Uterus (tissue), 4 donors: ENCODE results near the gene ZNF687. TPM values are rescaled to one million over a fixed set of nuclear protein-coding genes. Genes with fewer than 3 reads are reported as not detected.

Experiments used
- DNase-seq, 2 donors: peaks; one replicate each; pipeline ENCODE4 v3.0.0-alpha.2; 2019 to 2020
- H3K27ac ChIP-seq, 2 donors: fragments of 200-600 bp; sonication (generic); 1 replicate in 1 of 2; 2 replicates in 1 of 2; pipeline ENCODE4 v1.5.1; 2016 to 2018
- H3K27me3 ChIP-seq, 2 donors: fragments of 200-600 bp; sonication (generic); one replicate each; pipeline ENCODE4 v1.5.1; 2018 to 2019; ENCODE audit warnings: control low read depth in 1 of 2
- H3K36me3 ChIP-seq, 2 donors: fragments of 200-600 bp; sonication (generic); one replicate each; pipeline ENCODE4 v1.5.1; 2019; ENCODE audit warnings: control low read depth in 1 of 2
- H3K4me1 ChIP-seq, 2 donors: fragments of 200-600 bp; sonication (generic); one replicate each; pipeline ENCODE4 v1.5.1; 2018 to 2019; ENCODE audit warnings: control low read depth in 1 of 2
- H3K4me3 ChIP-seq, 2 donors: fragments of 200-600 bp; sonication (generic); 1 replicate in 1 of 2; 2 replicates in 1 of 2; pipeline ENCODE4 v1.5.1; 2018 to 2019; ENCODE audit warnings: mild to moderate bottlenecking in 1 of 2
- H3K9me3 ChIP-seq, 2 donors: fragments of 200-600 bp; sonication (generic); one replicate each; pipeline ENCODE4 v1.5.1; 2019; ENCODE audit warnings: control low read depth in 1 of 2
- CTCF ChIP-seq, 4 experiments: fragments of 200-600 bp in 2 of 4; fragments of 450-650 bp in 2 of 4; sonication (generic) in 2 of 4; IDR thresholded peaks; one replicate each; pipeline ENCODE4 v1.5.1; 2016 to 2019; ENCODE audit warnings: antibody characterized with exemption in 4 of 4, mild to moderate bottlenecking in 2 of 4, moderate library complexity in 1 of 4
- POLR2A ChIP-seq, 2 donors: fragments of 450-650 bp; IDR thresholded peaks; one replicate each; pipeline ENCODE4 v1.6.1; 2016; ENCODE audit warnings: antibody characterized with exemption in 2 of 2, mild to moderate bottlenecking in 1 of 2, moderate library complexity in 1 of 2
- intact Hi-C: fragments of 100-400 bp; cut with DNase I; formaldehyde crosslinking; loops from one replicate; pipeline ENCODE4 v1.15.1; 2023; ENCODE audit warnings: low total_unique reads
- total RNA-seq, 4 donors: library from RNA; depleted of rRNA in 3 of 4; stranded (reverse); fragments of >200 nt in 3 of 4; gene quantifications; one replicate each; pipeline versions ENCODE4 v1.1.0 to v1.2.4, GENCODE V29; 2014 to 2023
- donor health status: DM: yes; HTN: yes; CAD: no.

The ZNF687 gene
- total RNA-seq, 4 donors from 2014 or later, result 6.4 to 31.9 (median 10.9) TPM

GRCh38 chr1:151287767-151288500, 5.8 kb downstream of the ZNF687 start:
- DNase-seq, result no peak
- intact Hi-C loops, result no loop called here

DNA sequence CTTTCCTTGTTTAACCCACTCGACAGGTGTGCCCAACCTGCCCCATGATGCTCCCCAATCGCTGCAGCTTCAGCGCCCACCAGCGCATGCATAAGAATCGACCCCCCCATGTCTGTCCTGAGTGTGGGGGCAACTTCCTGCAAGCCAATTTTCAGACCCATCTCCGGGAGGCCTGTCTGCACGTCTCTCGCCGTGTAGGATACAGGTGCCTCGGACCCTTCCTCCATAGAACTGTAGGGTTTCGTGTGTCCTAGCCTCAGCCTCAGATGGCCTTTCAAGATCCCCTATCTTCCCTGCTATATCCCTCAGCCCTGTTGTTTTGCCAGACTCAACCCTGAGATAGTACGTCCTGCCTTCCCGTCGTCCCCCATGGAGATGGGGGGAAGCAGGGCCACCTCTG, 6.4 kb downstream of the ZNF687 start:
- no peak for TF ChIP-seq POLR2A (IDR thresholded peaks at IDR 0.05)
- Histone ChIP-seq H3K27me3 (no peaks in the 10 kb centered on the region), H3K4me1 (peaks cover 0 to 8% of the 10 kb centered on the region in 2 donors), H3K36me3 (no peaks in the 10 kb centered on the region), H3K4me3 (no peak overlapping the region), H3K9me3 (no peaks in the 10 kb centered on the region), H3K27ac (no peak overlapping the region)
- DNase-seq, result no peak
- intact Hi-C loops, result no loop called here

More at GRCh38 chr1:151287767-151288500, 5.8 kb downstream of the ZNF687 start:
- no peaks in the 10 kb centered on the region for H3K9me3 ChIP-seq
- peaks cover 0 to 11% of the 10 kb centered on the region in 2 donors for H3K4me1 ChIP-seq
- no peak overlapping the region for H3K27ac ChIP-seq
- no peaks in the 10 kb centered on the region for H3K27me3 ChIP-seq
- no peaks in the 10 kb centered on the region for H3K36me3 ChIP-seq
- no peak overlapping the region for H3K4me3 ChIP-seq
- TF ChIP-seq POLR2A (IDR thresholded peaks at IDR 0.05), result no peak
- no peak for TF ChIP-seq CTCF (IDR thresholded peaks at IDR 0.05)

GRCh38 chr1:151289080-151289935, 7.2 kb downstream of the ZNF687 start:
- Histone ChIP-seq H3K27me3 (no peaks in the 10 kb centered on the region), H3K4me1 (peaks cover 0 to under 1% of the 10 kb centered on the region in 2 donors), H3K4me3 (no peak overlapping the region), H3K27ac (no peak overlapping the region), H3K36me3 (no peaks in the 10 kb centered on the region), H3K9me3 (no peaks in the 10 kb centered on the region)
- no peak for TF ChIP-seq POLR2A (IDR thresholded peaks at IDR 0.05)
- TF ChIP-seq CTCF (IDR thresholded peaks at IDR 0.05), result no peak
- intact Hi-C loops, result no loop called here
- no peak for DNase-seq

GRCh38 chr1:151289991-151290708, 8.1 kb downstream of the ZNF687 start:
- Histone ChIP-seq H3K27ac (no peak overlapping the region), H3K36me3 (no peaks in the 10 kb centered on the region), H3K9me3 (no peaks in the 10 kb centered on the region), H3K4me3 (no peak overlapping the region), H3K27me3 (no peaks in the 10 kb centered on the region), H3K4me1 (no peaks in the 10 kb centered on the region)
- no peak for DNase-seq
- intact Hi-C loops, result loop anchor here (10.0 kb wide), 1 partner anchor 105 kb away; the partner anchor contains the start of gene PSMB4
- TF ChIP-seq CTCF (IDR thresholded peaks at IDR 0.05) (no peak), POLR2A (IDR thresholded peaks at IDR 0.05) (no peak)

DNA sequence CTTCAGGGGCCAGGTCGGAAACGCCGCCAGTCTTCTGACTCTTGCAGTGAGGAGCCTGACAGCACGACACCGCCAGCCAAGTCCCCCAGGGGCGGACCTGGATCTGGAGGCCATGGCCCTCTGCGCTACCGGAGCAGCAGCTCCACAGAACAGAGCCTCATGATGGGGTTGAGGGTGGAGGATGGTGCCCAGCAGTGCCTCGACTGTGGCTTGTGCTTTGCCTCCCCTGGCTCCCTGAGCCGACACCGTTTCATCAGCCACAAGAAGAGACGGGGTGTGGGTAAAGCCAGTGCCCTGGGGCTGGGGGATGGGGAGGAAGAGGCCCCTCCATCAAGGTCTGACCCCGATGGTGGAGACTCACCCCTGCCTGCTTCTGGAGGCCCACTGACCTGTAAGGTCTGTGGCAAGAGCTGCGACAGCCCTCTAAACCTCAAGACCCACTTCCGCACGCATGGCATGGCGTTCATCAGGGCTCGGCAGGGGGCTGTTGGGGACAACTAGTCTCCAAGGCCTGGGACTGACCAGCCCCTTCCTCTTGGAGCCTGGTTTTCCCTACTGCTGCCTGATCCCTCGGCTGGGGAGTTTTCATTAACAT, 8.7 kb downstream of the ZNF687 start:
- DNase-seq, result no peak
- Histone ChIP-seq H3K36me3 (no peaks in the 10 kb centered on the region), H3K4me3 (no peak overlapping the region), H3K4me1 (no peaks in the 10 kb centered on the region), H3K27me3 (no peaks in the 10 kb centered on the region), H3K27ac (no peak overlapping the region), H3K9me3 (no peaks in the 10 kb centered on the region)
- TF ChIP-seq POLR2A (IDR thresholded peaks at IDR 0.05), result no peak
- TF ChIP-seq CTCF (IDR thresholded peaks at IDR 0.05), result no peak
- intact Hi-C loops, result loop anchor here (10.0 kb wide), 1 partner anchor 104 kb away; the partner anchor contains the start of gene PSMB4
